Measurements from ENCODE around the gene IL17C. TPM values are rescaled to one million over a fixed set of nuclear protein-coding genes. Genes with fewer than 3 reads are reported as not detected.

Gene IL17C
- total RNA-seq, 5 donors from 2014 or later (not counting 1 experiment from before 2014, with no cell fraction given) = 0.35 to 0.93 (median 0.39) TPM; not detected in 2

- Mint-ChIP-seq H3K27ac (peak overlapping the region in 1 of 2 donors; percentile 39), H3K9me3 (no peaks in the 10 kb centered on the region), H3K36me3 (peaks cover 41% of the 10 kb centered on the region), H3K4me3 (no peak overlapping the region), H3K4me1 (peaks cover 6 to 23% (median 15%) of the 10 kb centered on the region in 3 donors), H3K27me3 (no peaks in the 10 kb centered on the region)
- no peaks in the 10 kb centered on the region for H3K9me3 ChIP-seq
- no peaks in the 10 kb centered on the region for H3K27me3 ChIP-seq (replicated peaks in 1 of 2; ENCODE audit: control insufficient read depth in 2 of 2, extremely low read depth in 1 of 2, insufficient read depth in 2 of 2, low read length in 1 of 2)
- H3K27ac ChIP-seq (ENCODE audit: low read length) = no peak overlapping the region
- DNase-seq = no peak
- peaks cover 33 to 72% of the 10 kb centered on the region in 2 donors for H3K36me3 ChIP-seq (ENCODE audit: control insufficient read depth in 2 of 2, extremely low read depth in 1 of 2, insufficient read depth in 1 of 2, low read length in 1 of 2)
- peaks cover 0 to 29% of the 10 kb centered on the region in 2 experiments for H3K4me1 ChIP-seq (ENCODE audit: control insufficient read depth in 1 of 2, extremely low read depth in 1 of 2, insufficient read depth in 2 of 2, low read length in 2 of 2)
- H3K4me3 ChIP-seq (ENCODE audit: control insufficient read depth in 1 of 2, extremely low read depth in 1 of 2, low read length in 1 of 2) = no peak overlapping the region
- ATAC-seq (replicated peaks in 1 of 4) = no peak
- ChIA-PET CTCF (no interaction called here), POLR2A (no interaction called here)
- WGBS (ENCODE audit: insufficient coverage) = 85% methylated on average over 4 of the region's 17 CpGs
Measured at GRCh38 chr16:88624977-88625576, 13.3 kb upstream of the IL17C start.

- peaks cover 37 to 84% of the 10 kb centered on the region in 2 donors for H3K36me3 ChIP-seq (ENCODE audit: control insufficient read depth in 2 of 2, extremely low read depth in 1 of 2, insufficient read depth in 1 of 2, low read length in 1 of 2)
- DNase-seq (no peak), ATAC-seq (replicated peaks in 1 of 4) (no peak)
- POLR2A ChIA-PET = no interaction called here
- H3K9me3 ChIP-seq = no peaks in the 10 kb centered on the region
- no peaks in the 10 kb centered on the region for H3K27me3 ChIP-seq (replicated peaks in 1 of 2; ENCODE audit: control insufficient read depth in 2 of 2, extremely low read depth in 1 of 2, insufficient read depth in 2 of 2, low read length in 1 of 2)
- Mint-ChIP-seq H3K27ac (peak overlapping the region in 1 of 2 donors; percentile 39), H3K4me3 (no peak overlapping the region), H3K4me1 (peaks cover 4 to 10% (median 6%) of the 10 kb centered on the region in 3 donors), H3K9me3 (no peaks in the 10 kb centered on the region), H3K36me3 (peaks cover 46% of the 10 kb centered on the region), H3K27me3 (no peaks in the 10 kb centered on the region)
- 98% methylated on average over 9 of the region's 9 CpGs for WGBS (ENCODE audit: insufficient coverage)
- H3K27ac ChIP-seq (ENCODE audit: low read length) = no peak overlapping the region
- no peak overlapping the region for H3K4me3 ChIP-seq (ENCODE audit: control insufficient read depth in 1 of 2, extremely low read depth in 1 of 2, low read length in 1 of 2)
- peaks cover 0 to 13% of the 10 kb centered on the region in 2 experiments for H3K4me1 ChIP-seq (ENCODE audit: control insufficient read depth in 1 of 2, extremely low read depth in 1 of 2, insufficient read depth in 2 of 2, low read length in 2 of 2)
- CTCF ChIA-PET = no interaction called here
Measured at GRCh38 chr16:88626646-88627045, 11.7 kb upstream of the IL17C start.

- Histone ChIP-seq H3K4me1 (ENCODE audit: control insufficient read depth in 1 of 2, extremely low read depth in 1 of 2, insufficient read depth in 2 of 2, low read length in 2 of 2) (peaks cover 0 to 2% of the 10 kb centered on the region in 2 experiments), H3K27ac (ENCODE audit: low read length) (no peak overlapping the region), H3K36me3 (ENCODE audit: control insufficient read depth in 2 of 2, extremely low read depth in 1 of 2, insufficient read depth in 1 of 2, low read length in 1 of 2) (peaks cover 40 to 80% of the 10 kb centered on the region in 2 donors), H3K9me3 (no peaks in the 10 kb centered on the region), H3K27me3 (replicated peaks in 1 of 2; ENCODE audit: control insufficient read depth in 2 of 2, extremely low read depth in 1 of 2, insufficient read depth in 2 of 2, low read length in 1 of 2) (no peaks in the 10 kb centered on the region), H3K4me3 (ENCODE audit: control insufficient read depth in 1 of 2, extremely low read depth in 1 of 2, low read length in 1 of 2) (no peak overlapping the region)
- ChIA-PET POLR2A (no interaction called here), CTCF (no interaction called here)
- Mint-ChIP-seq H3K27me3 (no peaks in the 10 kb centered on the region), H3K36me3 (peaks cover 40% of the 10 kb centered on the region), H3K4me1 (peaks cover 0 to 8% (median 4%) of the 10 kb centered on the region in 3 donors), H3K27ac (no peak overlapping the region), H3K9me3 (no peaks in the 10 kb centered on the region), H3K4me3 (no peak overlapping the region)
- ATAC-seq (replicated peaks in 1 of 4) (no peak), DNase-seq (no peak)
- over 99% methylated on average over 14 of the region's 27 CpGs for WGBS (ENCODE audit: insufficient coverage)
Measured at GRCh38 chr16:88627531-88628411, 10.6 kb upstream of the IL17C start.

GRCh38 chr16:88628512-88628974 is 9.8 kb upstream of the IL17C start:
- CTCF ChIA-PET = no interaction called here
- ATAC-seq (replicated peaks in 1 of 4) = no peak

GRCh38 chr16:88629835-88630234 is 8.5 kb upstream of the IL17C start:
- ATAC-seq (replicated peaks in 1 of 4) = no peak
- Mint-ChIP-seq H3K36me3 (peaks cover 24% of the 10 kb centered on the region), H3K4me1 (peaks cover 0 to 13% (median 5%) of the 10 kb centered on the region in 3 donors), H3K4me3 (no peak overlapping the region), H3K27me3 (no peaks in the 10 kb centered on the region), H3K9me3 (no peaks in the 10 kb centered on the region), H3K27ac (no peak overlapping the region)
- ChIA-PET POLR2A (no interaction called here), CTCF (no interaction called here)
- DNase-seq = no peak
- peaks cover 11 to 19% of the 10 kb centered on the region in 2 experiments for H3K4me1 ChIP-seq (ENCODE audit: control insufficient read depth in 1 of 2, extremely low read depth in 1 of 2, insufficient read depth in 2 of 2, low read length in 2 of 2)
- no peaks in the 10 kb centered on the region for H3K9me3 ChIP-seq
- 90% methylated on average over 9 of the region's 9 CpGs for WGBS (ENCODE audit: insufficient coverage)
- H3K4me3 ChIP-seq (ENCODE audit: control insufficient read depth in 1 of 2, extremely low read depth in 1 of 2, low read length in 1 of 2) = no peak overlapping the region
- peaks cover 29 to 60% of the 10 kb centered on the region in 2 donors for H3K36me3 ChIP-seq (ENCODE audit: control insufficient read depth in 2 of 2, extremely low read depth in 1 of 2, insufficient read depth in 1 of 2, low read length in 1 of 2)
- H3K27ac ChIP-seq (ENCODE audit: low read length) = no peak overlapping the region
- H3K27me3 ChIP-seq (replicated peaks in 1 of 2; ENCODE audit: control insufficient read depth in 2 of 2, extremely low read depth in 1 of 2, insufficient read depth in 2 of 2, low read length in 1 of 2) = peaks cover 0 to 3% of the 10 kb centered on the region in 2 experiments

More at GRCh38 chr16:88628512-88628974, 9.8 kb upstream of the IL17C start:
- Mint-ChIP-seq H3K36me3 (peaks cover 33% of the 10 kb centered on the region), H3K9me3 (no peaks in the 10 kb centered on the region), H3K4me3 (no peak overlapping the region), H3K27ac (no peak overlapping the region), H3K27me3 (no peaks in the 10 kb centered on the region), H3K4me1 (peaks cover 0 to 10% (median 4%) of the 10 kb centered on the region in 3 donors)
- POLR2A ChIA-PET = no interaction called here
- WGBS (ENCODE audit: insufficient coverage) = 94% methylated on average over 6 of the region's 12 CpGs
- no peaks in the 10 kb centered on the region for H3K9me3 ChIP-seq
- H3K36me3 ChIP-seq (ENCODE audit: control insufficient read depth in 2 of 2, extremely low read depth in 1 of 2, insufficient read depth in 1 of 2, low read length in 1 of 2) = peaks cover 37 to 73% of the 10 kb centered on the region in 2 donors
- peaks cover 0 to under 1% of the 10 kb centered on the region in 2 experiments for H3K27me3 ChIP-seq (replicated peaks in 1 of 2; ENCODE audit: control insufficient read depth in 2 of 2, extremely low read depth in 1 of 2, insufficient read depth in 2 of 2, low read length in 1 of 2)
- no peak overlapping the region for H3K4me3 ChIP-seq (ENCODE audit: control insufficient read depth in 1 of 2, extremely low read depth in 1 of 2, low read length in 1 of 2)
- no peak overlapping the region for H3K27ac ChIP-seq (ENCODE audit: low read length)
- H3K4me1 ChIP-seq (ENCODE audit: control insufficient read depth in 1 of 2, extremely low read depth in 1 of 2, insufficient read depth in 2 of 2, low read length in 2 of 2) = peaks cover 2 to 6% of the 10 kb centered on the region in 2 experiments
- no peak for DNase-seq

- WGBS (ENCODE audit: insufficient coverage) = 98% methylated on average over 7 of the region's 12 CpGs
- Mint-ChIP-seq H3K27ac (no peak overlapping the region), H3K9me3 (no peaks in the 10 kb centered on the region), H3K27me3 (no peaks in the 10 kb centered on the region), H3K36me3 (peaks cover 24% of the 10 kb centered on the region), H3K4me3 (no peak overlapping the region), H3K4me1 (peaks cover 0 to 17% (median 7%) of the 10 kb centered on the region in 3 donors)
- ChIA-PET CTCF (no interaction called here), POLR2A (no interaction called here)
- no peak for DNase-seq
- ATAC-seq (replicated peaks in 1 of 4) = no peak
- no peak overlapping the region for H3K27ac ChIP-seq (ENCODE audit: low read length)
- H3K27me3 ChIP-seq (replicated peaks in 1 of 2; ENCODE audit: control insufficient read depth in 2 of 2, extremely low read depth in 1 of 2, insufficient read depth in 2 of 2, low read length in 1 of 2) = peaks cover 0 to 7% of the 10 kb centered on the region in 2 experiments
- no peaks in the 10 kb centered on the region for H3K9me3 ChIP-seq
- peaks cover 27 to 54% of the 10 kb centered on the region in 2 donors for H3K36me3 ChIP-seq (ENCODE audit: control insufficient read depth in 2 of 2, extremely low read depth in 1 of 2, insufficient read depth in 1 of 2, low read length in 1 of 2)
- H3K4me3 ChIP-seq (ENCODE audit: control insufficient read depth in 1 of 2, extremely low read depth in 1 of 2, low read length in 1 of 2) = no peak overlapping the region
- H3K4me1 ChIP-seq (ENCODE audit: control insufficient read depth in 1 of 2, extremely low read depth in 1 of 2, insufficient read depth in 2 of 2, low read length in 2 of 2) = peaks cover 15 to 25% of the 10 kb centered on the region in 2 experiments
Measured at GRCh38 chr16:88630433-88630832, 7.9 kb upstream of the IL17C start.
